HFFc6 (cell line): ENCODE measurements around the gene CABP7. TPM values are rescaled to one million over a fixed set of nuclear protein-coding genes. Genes with fewer than 3 reads are reported as not detected.

ENCODE experiments used
- DNase-seq: peaks from one replicate; pipeline ENCODE4 v3.0.0-alpha.2; 2018
- H3K27ac Mint-ChIP-seq: 2 replicates; pipeline ENCODE4 v1.8.0; 2020; ENCODE audit warnings: mild to moderate bottlenecking, mixed read lengths
- H3K27me3 Mint-ChIP-seq: 2 replicates; pipeline ENCODE4 v1.8.0; 2021; ENCODE audit warnings: mild to moderate bottlenecking, moderate library complexity, mixed read lengths; ENCODE audit not compliant: insufficient read depth
- H3K36me3 Mint-ChIP-seq: 2 replicates; pipeline ENCODE4 v1.8.0; 2021; ENCODE audit warnings: low read depth, mixed read lengths
- H3K4me1 Mint-ChIP-seq: 2 replicates; pipeline ENCODE4 v1.8.0; 2020; ENCODE audit warnings: low read depth, mixed read lengths
- H3K4me3 Mint-ChIP-seq: 2 replicates; pipeline ENCODE4 v1.8.0; 2020; ENCODE audit warnings: mild to moderate bottlenecking, moderate library complexity, mixed read lengths
- H3K9me3 Mint-ChIP-seq: 2 replicates; pipeline ENCODE4 v1.8.0; 2020; ENCODE audit warnings: mild to moderate bottlenecking, mixed read lengths
- CTCF ChIP-seq: fragments of 200-600 bp; sonication (generic); IDR thresholded peaks from 2 replicates; pipeline ENCODE4 v1.5.0; 2021; ENCODE audit warnings: antibody characterized with exemption, mild to moderate bottlenecking
- total RNA-seq, 6 experiments: library from RNA; stranded (reverse); fragmentation: NEBNext Ultra II Directional; extraction: Animal tissue kit (Norgen Biotek cat#: 25700); gene quantifications; 2 replicates in 1 of 6; 3 replicates in 5 of 6; pipeline ENCODE4 v1.2.3, GENCODE V29; 2021

The CABP7 gene
- total RNA-seq, 6 experiments from 2014 or later: not detected

- H3K4me3 Mint-ChIP-seq: no peak overlapping the region
- peaks cover 8% of the 10 kb centered on the region for H3K4me1 Mint-ChIP-seq
- H3K27ac Mint-ChIP-seq: no peak overlapping the region
- no peaks in the 10 kb centered on the region for H3K9me3 Mint-ChIP-seq
- TF ChIP-seq CTCF: no peak
- no peak for DNase-seq
- no peaks in the 10 kb centered on the region; the same call in 1 of the 2 replicates for H3K27me3 Mint-ChIP-seq
- H3K36me3 Mint-ChIP-seq: peaks cover 10% of the 10 kb centered on the region; the same call in 1 of the 2 replicates
Observed at GRCh38 chr22:29741926-29742325, 22.1 kb downstream of the CABP7 start.

- Mint-ChIP-seq H3K4me1 (peaks cover 8% of the 10 kb centered on the region), H3K27me3 (no peaks in the 10 kb centered on the region; the same call in 1 of the 2 replicates), H3K9me3 (no peaks in the 10 kb centered on the region), H3K36me3 (peaks cover 10% of the 10 kb centered on the region), H3K27ac (no peak overlapping the region), H3K4me3 (no peak overlapping the region)
- DNase-seq: no peak
- TF ChIP-seq CTCF: no peak
Observed at GRCh38 chr22:29742326-29742725, 22.5 kb downstream of the CABP7 start.

GRCh38 chr22:29744902-29745301, 25.1 kb downstream of the CABP7 start:
- Mint-ChIP-seq H3K4me1 (peaks cover 14% of the 10 kb centered on the region), H3K36me3 (peaks cover 15% of the 10 kb centered on the region), H3K9me3 (no peaks in the 10 kb centered on the region), H3K27me3 (no peaks in the 10 kb centered on the region; the same call in none of the 2 replicates), H3K27ac (peak overlapping the region; percentile 36; the same call in 1 of the 2 replicates), H3K4me3 (no peak overlapping the region)
- no peak for TF ChIP-seq CTCF
- DNase-seq: peak; percentile 59

- H3K27ac Mint-ChIP-seq: no peak overlapping the region
- H3K9me3 Mint-ChIP-seq: no peaks in the 10 kb centered on the region
- peaks cover 11% of the 10 kb centered on the region for H3K36me3 Mint-ChIP-seq
- no peak for DNase-seq
- H3K27me3 Mint-ChIP-seq: no peaks in the 10 kb centered on the region; the same call in none of the 2 replicates
- H3K4me3 Mint-ChIP-seq: no peak overlapping the region
- H3K4me1 Mint-ChIP-seq: peaks cover 14% of the 10 kb centered on the region
- no peak for TF ChIP-seq CTCF
Observed at GRCh38 chr22:29747832-29748231, 28.0 kb downstream of the CABP7 start.

- H3K36me3 Mint-ChIP-seq: peaks cover 11% of the 10 kb centered on the region
- H3K4me3 Mint-ChIP-seq: no peak overlapping the region
- DNase-seq: peak; percentile 6
- H3K4me1 Mint-ChIP-seq: peaks cover 14% of the 10 kb centered on the region
- H3K27ac Mint-ChIP-seq: no peak overlapping the region
- TF ChIP-seq CTCF: no peak
- H3K9me3 Mint-ChIP-seq: no peaks in the 10 kb centered on the region
- no peaks in the 10 kb centered on the region; the same call in none of the 2 replicates for H3K27me3 Mint-ChIP-seq
Observed at GRCh38 chr22:29748248-29748893, 28.6 kb downstream of the CABP7 start.
